ENCODE data around the gene INPP5A. TPM values are rescaled to one million over a fixed set of nuclear protein-coding genes. Genes with fewer than 3 reads are reported as not detected.

Gene INPP5A
- total RNA-seq, 1 experiment from 2014 or later = 12.3 TPM

- TF ChIP-seq YY1 (IDR thresholded peaks at IDR 0.05; ENCODE audit: extremely low read depth, insufficient replicate concordance, low read depth, low read length) (no peak), RAD21 (IDR thresholded peaks at IDR 0.05; ENCODE audit: low read depth) (no peak), SRF (IDR thresholded peaks at IDR 0.05; ENCODE audit: low read depth) (no peak), ELF1 (IDR thresholded peaks at IDR 0.05; ENCODE audit: borderline replicate concordance, low read depth) (no peak), TCF7L2 (IDR thresholded peaks at IDR 0.05; ENCODE audit: borderline replicate concordance, extremely low read depth, insufficient read depth, insufficient read length) (no peak), POLR2AphosphoS5 (IDR thresholded peaks at IDR 0.05; ENCODE audit: low read depth, low read length) (no peak), SIN3A (IDR thresholded peaks at IDR 0.05; ENCODE audit: low read depth) (no peak)
- TF ChIP-seq, protein P1, sequence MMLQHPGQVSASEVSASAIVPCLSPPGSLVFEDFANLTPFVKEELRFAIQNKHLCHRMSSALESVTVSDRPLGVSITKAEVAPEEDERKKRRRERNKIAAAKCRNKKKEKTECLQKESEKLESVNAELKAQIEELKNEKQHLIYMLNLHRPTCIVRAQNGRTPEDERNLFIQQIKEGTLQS (IDR thresholded peaks at IDR 0.05) = no peak
- Histone ChIP-seq H3K4me2 (ENCODE audit: low read length) (no peak overlapping the region), H3K4me3 (replicated peaks in 1 of 2; ENCODE audit: low read depth in 1 of 2, low read length in 2 of 2) (no peak overlapping the region), H3K79me2 (ENCODE audit: insufficient read depth, low read length) (no peaks in the 10 kb centered on the region), H3K9ac (ENCODE audit: low read length) (no peak overlapping the region), H3K9me3 (ENCODE audit: control insufficient read depth in 1 of 2, insufficient read depth in 1 of 2, low read depth in 1 of 2, low read length in 2 of 2) (no peaks in the 10 kb centered on the region), H3K27me3 (ENCODE audit: insufficient read depth, low read length) (no peaks in the 10 kb centered on the region), H3K36me3 (ENCODE audit: control insufficient read depth in 1 of 2, insufficient read depth in 2 of 2, low read length in 2 of 2) (no peaks in the 10 kb centered on the region), H3K9me2 (ENCODE audit: insufficient read depth) (no peaks in the 10 kb centered on the region), H4K20me1 (ENCODE audit: insufficient read depth) (no peaks in the 10 kb centered on the region), H3K4me1 (ENCODE audit: control insufficient read depth in 1 of 2, insufficient read depth in 2 of 2, low read length in 2 of 2) (peaks cover 0 to 7% of the 10 kb centered on the region in 2 experiments; a peak in 1 of 4 replicates), H2AFZ (ENCODE audit: low read depth, low read length, poor library complexity, severe bottlenecking) (no peak overlapping the region), H3K27ac (ENCODE audit: low read depth, low read length) (no peak overlapping the region)
- intact Hi-C loops (cut with micrococcal nuclease) = no loop called here
- BruUV-seq (replicated peaks) = no TSS peak
- ChIA-PET RAD21 (ENCODE audit: low non-redundant PET in 1 of 2, low total read pairs in 2 of 2, uncharacterized antibody in 2 of 2, unreplicated experiment in 2 of 2) (no interaction called here), POLR2A (no interaction called here), CTCF (no interaction called here)
- no peak for DNase-seq (ENCODE audit: low read depth, low spot score)
- ATAC-seq = no peak
Observed at GRCh38 chr10:132669208-132669861, 131.7 kb downstream of the INPP5A start.

- ATAC-seq = no peak
- Histone ChIP-seq H3K4me1 (ENCODE audit: control insufficient read depth in 1 of 2, insufficient read depth in 2 of 2, low read length in 2 of 2) (peaks cover 0 to 6% of the 10 kb centered on the region in 2 experiments; a peak in 1 of 4 replicates), H3K9me2 (ENCODE audit: insufficient read depth) (no peaks in the 10 kb centered on the region), H3K27ac (ENCODE audit: low read depth, low read length) (no peak overlapping the region), H3K9ac (ENCODE audit: low read length) (no peak overlapping the region), H3K9me3 (ENCODE audit: control insufficient read depth in 1 of 2, insufficient read depth in 1 of 2, low read depth in 1 of 2, low read length in 2 of 2) (no peaks in the 10 kb centered on the region), H3K27me3 (ENCODE audit: insufficient read depth, low read length) (no peaks in the 10 kb centered on the region), H3K79me2 (ENCODE audit: insufficient read depth, low read length) (no peaks in the 10 kb centered on the region), H2AFZ (ENCODE audit: low read depth, low read length, poor library complexity, severe bottlenecking) (no peak overlapping the region), H4K20me1 (ENCODE audit: insufficient read depth) (no peaks in the 10 kb centered on the region), H3K36me3 (ENCODE audit: control insufficient read depth in 1 of 2, insufficient read depth in 2 of 2, low read length in 2 of 2) (no peaks in the 10 kb centered on the region), H3K4me3 (replicated peaks in 1 of 2; ENCODE audit: low read depth in 1 of 2, low read length in 2 of 2) (no peak overlapping the region), H3K4me2 (ENCODE audit: low read length) (no peak overlapping the region)
- RAD21 ChIA-PET (ENCODE audit: low non-redundant PET in 1 of 2, low total read pairs in 2 of 2, uncharacterized antibody in 2 of 2, unreplicated experiment in 2 of 2) = no interaction called here
- intact Hi-C loops (cut with micrococcal nuclease) = no loop called here
- POLR2A ChIA-PET = no interaction called here
- no peak for DNase-seq (ENCODE audit: low read depth, low spot score)
- CTCF ChIA-PET = interaction anchor here (0.7 kb wide), 1 partner anchor 271 kb away, joined by 3 read pairs; no protein-coding TSS in a partner anchor
- BruUV-seq (replicated peaks) = no TSS peak
- TF ChIP-seq ELF1 (IDR thresholded peaks at IDR 0.05; ENCODE audit: borderline replicate concordance, low read depth) (no peak), REST (IDR thresholded peaks at IDR 0.05; ENCODE audit: low read depth) (no peak), SRF (IDR thresholded peaks at IDR 0.05; ENCODE audit: low read depth) (no peak), ZNF274 (IDR thresholded peaks at IDR 0.05; ENCODE audit: low read depth, low read length) (no peak), CBX3 (IDR thresholded peaks at IDR 0.05; ENCODE audit: low read depth) (no peak), POLR2AphosphoS5 (IDR thresholded peaks at IDR 0.05; ENCODE audit: low read depth, low read length) (no peak)
- TF ChIP-seq, protein P2, sequence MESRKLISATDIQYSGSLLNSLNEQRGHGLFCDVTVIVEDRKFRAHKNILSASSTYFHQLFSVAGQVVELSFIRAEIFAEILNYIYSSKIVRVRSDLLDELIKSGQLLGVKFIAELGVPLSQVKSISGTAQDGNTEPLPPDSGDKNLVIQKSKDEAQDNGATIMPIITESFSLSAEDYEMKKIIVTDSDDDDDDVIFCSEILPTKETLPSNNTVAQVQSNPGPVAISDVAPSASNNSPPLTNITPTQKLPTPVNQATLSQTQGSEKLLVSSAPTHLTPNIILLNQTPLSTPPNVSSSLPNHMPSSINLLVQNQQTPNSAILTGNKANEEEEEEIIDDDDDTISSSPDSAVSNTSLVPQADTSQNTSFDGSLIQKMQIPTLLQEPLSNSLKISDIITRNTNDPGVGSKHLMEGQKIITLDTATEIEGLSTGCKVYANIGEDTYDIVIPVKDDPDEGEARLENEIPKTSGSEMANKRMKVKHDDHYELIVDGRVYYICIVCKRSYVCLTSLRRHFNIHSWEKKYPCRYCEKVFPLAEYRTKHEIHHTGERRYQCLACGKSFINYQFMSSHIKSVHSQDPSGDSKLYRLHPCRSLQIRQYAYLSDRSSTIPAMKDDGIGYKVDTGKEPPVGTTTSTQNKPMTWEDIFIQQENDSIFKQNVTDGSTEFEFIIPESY (IDR thresholded peaks at IDR 0.05; ENCODE audit: extremely low read depth, insufficient replicate concordance, low read length) = no peak
Observed at GRCh38 chr10:132670546-132671227, 133.1 kb downstream of the INPP5A start.
